GM12878 (cell line): ENCODE results near the gene NRXN3. TPM values are rescaled to one million over a fixed set of nuclear protein-coding genes. Genes with fewer than 3 reads are reported as not detected.

Experiments
- ATAC-seq: fragments of 200-7000 bp; cut with Tn5 transposase; 3 replicates; pipeline ENCODE4 v1.9.1; 2020; ENCODE audit warnings: mild to moderate bottlenecking, moderate library complexity
- BruUV-seq: library from RNA; stranded (reverse); fragments of 400-500 nt; replicated peaks from 2 replicates; lab custom pipeline; 2021; lab: Mats Ljungman, UMichigan
- CTCF ChIA-PET: fragments of 300-600 bp; sonication (Branson Sonifier 250); formaldehyde crosslinking; extraction: SDS; loops from one replicate; lab custom pipeline; 2021; ENCODE audit warnings: inconsistent platforms; lab: Yijun Ruan, JAX
- POLR2A ChIA-PET: fragments of 350-600 bp; formaldehyde crosslinking; extraction: SDS; loops from one replicate; lab custom pipeline; 2021; ENCODE audit warnings: inconsistent platforms; lab: Charles Lee
- RAD21 ChIA-PET: fragments of 300-600 bp; sonication (Branson Sonifier 250); formaldehyde crosslinking; loops from one replicate; lab custom pipeline; 2023; ENCODE audit warnings: antibody characterized with exemption; ENCODE audit not compliant: unreplicated experiment; lab: Charles Lee
- SMC1A ChIA-PET: fragments of 300-600 bp; sonication (Branson Sonifier 250); formaldehyde crosslinking; loops from one replicate; lab custom pipeline; 2023; ENCODE audit not compliant: unreplicated experiment, uncharacterized antibody; lab: Charles Lee
- DNase-seq: peaks from one replicate; pipeline ENCODE4 v3.0.0-alpha.2; 2011; ENCODE audit warnings: low read depth, low spot score
- FAIRE-seq: peaks from 3 replicates; lab custom pipeline; 2011; peaks lifted over from hg19 to GRCh38; lab: Jason Lieb, UNC
- H2AFZ ChIP-seq: 2 replicates; pipeline ENCODE4 v1.6.0; 2011; ENCODE audit warnings: low read depth, low read length, control low read depth; ENCODE audit not compliant: control insufficient read depth
- H3K27ac ChIP-seq: 2 replicates; pipeline ENCODE4 v1.5.1; 2011; ENCODE audit warnings: control low read depth; ENCODE audit not compliant: control insufficient read depth, insufficient read depth
- H3K27me3 ChIP-seq, 2 experiments: replicated peaks in 1 of 2; 2 replicates each; pipeline versions ENCODE4 v1.6.0 to v1.6.1; 2011; ENCODE audit warnings: low read length in 1 of 2; ENCODE audit not compliant: control insufficient read depth in 2 of 2, insufficient read depth in 2 of 2
- H3K36me3 ChIP-seq, 2 experiments: 2 replicates each; pipeline ENCODE4 v1.5.1; 2011; ENCODE audit warnings: low read length in 1 of 2; ENCODE audit not compliant: control insufficient read depth in 2 of 2, insufficient read depth in 2 of 2
- H3K4me1 ChIP-seq: 2 replicates; pipeline ENCODE4 v1.6.1; 2011; ENCODE audit warnings: mild to moderate bottlenecking, low read length, moderate library complexity, mixed read lengths; ENCODE audit not compliant: control insufficient read depth, insufficient read depth
- H3K4me2 ChIP-seq: 2 replicates; pipeline ENCODE4 v1.6.0; 2011; ENCODE audit warnings: control low read depth; ENCODE audit not compliant: control insufficient read depth, insufficient read depth
- H3K4me3 ChIP-seq: fragments of 200-600 bp; sonication (generic); 2 replicates; pipeline ENCODE4 v1.5.1; 2016
- H3K79me2 ChIP-seq: 2 replicates; pipeline ENCODE4 v1.6.0; 2011; ENCODE audit warnings: low read length; ENCODE audit not compliant: control insufficient read depth, insufficient read depth
- H3K9ac ChIP-seq: 2 replicates; pipeline ENCODE4 v1.8.0; 2011; ENCODE audit warnings: low read length, control low read depth, mixed read lengths; ENCODE audit not compliant: control insufficient read depth, insufficient read depth
- H3K9me3 ChIP-seq: replicated peaks from 3 replicates; pipeline ENCODE4 v1.5.1; 2011; ENCODE audit warnings: mild to moderate bottlenecking, low read length; ENCODE audit not compliant: control insufficient read depth, insufficient read depth
- H4K20me1 ChIP-seq: 2 replicates; pipeline ENCODE4 v1.6.0; 2011; ENCODE audit not compliant: control insufficient read depth, insufficient read depth
- ATF7 ChIP-seq: fragments of 450-650 bp; IDR thresholded peaks from 2 replicates; pipeline ENCODE4 v1.6.1; 2016; ENCODE audit warnings: low read depth, mild to moderate bottlenecking
- CBX5 ChIP-seq: sonication (generic); IDR thresholded peaks from 2 replicates; pipeline ENCODE4 v1.6.1; 2016; ENCODE audit warnings: low read depth, moderate library complexity, mild to moderate bottlenecking, inconsistent platforms
- CUX1 ChIP-seq: IDR thresholded peaks from 2 replicates; pipeline ENCODE4 v1.6.1; 2012; ENCODE audit warnings: improper control_type of control experiment, low read depth, low read length; ENCODE audit not compliant: insufficient replicate concordance
- JUND ChIP-seq: IDR thresholded peaks from 2 replicates; pipeline ENCODE4 v1.6.1; 2012; ENCODE audit warnings: low read depth, mild to moderate bottlenecking, low read length, improper control_type of control experiment, moderate library complexity
- POLR2AphosphoS2 ChIP-seq: IDR thresholded peaks from 2 replicates; pipeline ENCODE4 v1.6.1; 2011; ENCODE audit warnings: low read depth, mild to moderate bottlenecking, low read length, improper control_type of control experiment, moderate library complexity
- WGBS: methylation state at CpG from one replicate; pipeline ENCODE4 v1.1.6; 2016; ENCODE audit warnings: low lambda C conversion rate; ENCODE audit not compliant: insufficient replicate concordance, insufficient coverage; ENCODE audit errors: missing lambda C conversion rate; 5-methylcytosine and 5-hydroxymethylcytosine counted together
- in situ Hi-C: fragments of 300-500 bp; cut with MboI; formaldehyde crosslinking; loops from 9 replicates; pipeline ENCODE4 v1.14.3; 2018; ENCODE audit warnings: mixed read lengths
- intact Hi-C: fragments of 100-400 bp; cut with micrococcal nuclease; formaldehyde crosslinking; loops from one replicate; pipeline ENCODE4 v1.14.2; 2022; ENCODE audit not compliant: unreplicated experiment
- polyA plus RNA-seq, 11 experiments: library from polyadenylated mRNA; depleted of rRNA in 4 of 11; unstranded in 6 of 11; stranded (reverse) in 5 of 11; fragments of >200 nt; fragmentation: Nextera tagmentation in 4 of 11; fragmentation: Illumina TruSeq in 1 of 11; extraction: Ambion mirVana in 4 of 11; extraction: Trizol in 1 of 11; gene quantifications; 1 replicate in 1 of 11; 2 replicates in 10 of 11; pipeline versions ENCODE4 v1.2.1 to v1.2.3, GENCODE V29; 2011 to 2016; ENCODE audit warnings: inconsistent platforms in 2 of 11, missing spikeins in 2 of 11, low read depth in 1 of 11
- total RNA-seq, 4 experiments: library from RNA; depleted of rRNA in 3 of 4; stranded (reverse); fragments of >200 nt in 3 of 4; fragmentation: Illumina TruSeq in 1 of 4; extraction: Trizol in 1 of 4; gene quantifications; 2 replicates each; pipeline versions ENCODE4 v1.2.1 to v1.2.3, GENCODE V29; 2013 to 2021
- TF ChIP-seq, protein P1 (sequence below): IDR thresholded peaks from 2 replicates; pipeline ENCODE4 v1.6.1; 2011; ENCODE audit warnings: low read depth, low read length, improper control_type of control experiment, borderline replicate concordance

NRXN3 gene
- total and polyA plus RNA-seq, 10 of the 15 experiments (the other 5 are each of a cell fraction or from before 2014, with no cell fraction given) = 0.52 to 3.3 (median 1.4) TPM

DNA sequence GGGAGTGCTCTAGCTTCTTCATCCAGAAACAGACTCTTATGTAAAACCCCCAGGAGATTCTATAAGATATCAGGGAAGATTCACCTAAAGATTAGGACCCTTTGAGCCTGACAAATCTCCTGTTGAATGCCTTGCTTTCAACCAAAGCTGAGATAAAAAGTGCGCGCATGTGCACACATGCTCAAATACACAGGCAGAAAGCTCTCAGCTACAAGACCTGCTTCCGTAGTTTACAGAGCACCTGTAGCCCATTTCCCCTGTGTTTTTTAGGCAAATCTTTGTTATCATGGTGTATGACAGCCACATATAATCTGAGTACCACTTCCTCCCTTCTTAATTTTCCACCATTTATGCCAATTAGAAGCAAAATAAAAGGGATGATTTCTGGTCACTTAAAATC lies 866.9 kb downstream of the NRXN3 start:
- ChIA-PET CTCF (no interaction called here), RAD21 (interaction anchor here (0.6 kb wide), 1 partner anchor 488 kb away, joined by 4 read pairs; no protein-coding TSS in a partner anchor), POLR2A (no interaction called here), SMC1A (no interaction called here)
- in situ Hi-C loops (no loop called here), intact Hi-C loops (no loop called here)
- Histone ChIP-seq H3K4me3 (no peak overlapping the region), H3K9ac (no peak overlapping the region), H3K27ac (no peak overlapping the region), H3K4me1 (no peaks in the 10 kb centered on the region), H3K4me2 (no peak overlapping the region), H3K27me3 (no peaks in the 10 kb centered on the region), H3K9me3 (peaks cover 2% of the 10 kb centered on the region; the same call in 2 of the 3 replicates), H3K79me2 (no peaks in the 10 kb centered on the region), H4K20me1 (no peaks in the 10 kb centered on the region), H3K36me3 (no peaks in the 10 kb centered on the region), H2AFZ (no peak overlapping the region)
- BruUV-seq = no TSS peak
- whole genome bisulfite sequencing = 67% methylated on average over 3 of the region's 3 CpGs
- FAIRE-seq (no peak), DNase-seq (no peak), ATAC-seq (no peak)
- TF ChIP-seq ATF7 = no peak
- no peak for TF ChIP-seq CBX5
- TF ChIP-seq CUX1 = no peak
- TF ChIP-seq, protein P1, sequence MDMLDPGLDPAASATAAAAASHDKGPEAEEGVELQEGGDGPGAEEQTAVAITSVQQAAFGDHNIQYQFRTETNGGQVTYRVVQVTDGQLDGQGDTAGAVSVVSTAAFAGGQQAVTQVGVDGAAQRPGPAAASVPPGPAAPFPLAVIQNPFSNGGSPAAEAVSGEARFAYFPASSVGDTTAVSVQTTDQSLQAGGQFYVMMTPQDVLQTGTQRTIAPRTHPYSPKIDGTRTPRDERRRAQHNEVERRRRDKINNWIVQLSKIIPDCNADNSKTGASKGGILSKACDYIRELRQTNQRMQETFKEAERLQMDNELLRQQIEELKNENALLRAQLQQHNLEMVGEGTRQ = no peak
- no peak for TF ChIP-seq POLR2AphosphoS2
- TF ChIP-seq JUND = no peak
